ENCODE results near the gene ATP10B. TPM values are rescaled to one million over a fixed set of nuclear protein-coding genes. Genes with fewer than 3 reads are reported as not detected.

Gene ATP10B
- total and polyA plus RNA-seq, 10 of the 15 experiments (the other 5 are each of a cell fraction or from before 2014, with no cell fraction given): not detected

DNA sequence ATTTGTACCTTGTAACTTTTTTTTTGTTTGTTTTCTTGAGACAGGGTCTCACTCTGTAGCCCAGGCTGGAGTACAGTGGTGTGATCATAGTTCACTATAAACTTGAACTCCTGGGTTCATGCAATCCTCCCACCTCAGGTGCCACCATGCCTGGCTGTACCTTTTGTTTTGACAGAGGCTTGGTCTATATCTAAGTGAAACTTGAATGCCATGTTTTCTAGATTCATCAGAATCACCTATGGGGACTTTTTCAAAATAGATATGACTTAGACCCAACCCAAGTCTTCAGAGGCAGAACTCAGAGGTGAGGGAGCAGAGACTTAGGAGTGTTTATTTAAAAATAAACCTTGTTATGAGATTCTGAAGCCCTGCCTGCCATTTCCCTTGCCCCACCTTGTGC, 301.9 kb downstream of the ATP10B start:
- Histone ChIP-seq H3K9me3 (replicated peaks; ENCODE audit: control insufficient read depth, insufficient read depth, low read length) (no peaks in the 10 kb centered on the region; the same call in 2 of the 3 replicates), H3K4me1 (ENCODE audit: control insufficient read depth, insufficient read depth, low read length) (no peaks in the 10 kb centered on the region), H3K9ac (ENCODE audit: control insufficient read depth, insufficient read depth, low read length) (no peak overlapping the region), H4K20me1 (ENCODE audit: control insufficient read depth, insufficient read depth) (no peaks in the 10 kb centered on the region), H3K79me2 (ENCODE audit: control insufficient read depth, insufficient read depth, low read length) (no peaks in the 10 kb centered on the region), H3K4me2 (ENCODE audit: control insufficient read depth, insufficient read depth) (no peak overlapping the region), H2AFZ (ENCODE audit: control insufficient read depth, low read depth, low read length) (no peak overlapping the region), H3K27ac (ENCODE audit: control insufficient read depth, insufficient read depth) (no peak overlapping the region), H3K27me3 (replicated peaks in 1 of 2; ENCODE audit: control insufficient read depth in 2 of 2, insufficient read depth in 2 of 2, low read length in 1 of 2) (no peaks in the 10 kb centered on the region), H3K4me3 (no peak overlapping the region), H3K36me3 (ENCODE audit: control insufficient read depth in 2 of 2, insufficient read depth in 2 of 2, low read length in 1 of 2) (no peaks in the 10 kb centered on the region)
- in situ Hi-C loops (cut with MboI) (no loop called here), intact Hi-C loops (cut with micrococcal nuclease; ENCODE audit: unreplicated experiment) (no loop called here)
- ChIA-PET CTCF (no interaction called here), RAD21 (ENCODE audit: unreplicated experiment) (no interaction called here), POLR2A (no interaction called here), SMC1A (ENCODE audit: uncharacterized antibody, unreplicated experiment) (no interaction called here)
- DNase-seq (ENCODE audit: low read depth, low spot score): no peak
- TF ChIP-seq, protein P1, sequence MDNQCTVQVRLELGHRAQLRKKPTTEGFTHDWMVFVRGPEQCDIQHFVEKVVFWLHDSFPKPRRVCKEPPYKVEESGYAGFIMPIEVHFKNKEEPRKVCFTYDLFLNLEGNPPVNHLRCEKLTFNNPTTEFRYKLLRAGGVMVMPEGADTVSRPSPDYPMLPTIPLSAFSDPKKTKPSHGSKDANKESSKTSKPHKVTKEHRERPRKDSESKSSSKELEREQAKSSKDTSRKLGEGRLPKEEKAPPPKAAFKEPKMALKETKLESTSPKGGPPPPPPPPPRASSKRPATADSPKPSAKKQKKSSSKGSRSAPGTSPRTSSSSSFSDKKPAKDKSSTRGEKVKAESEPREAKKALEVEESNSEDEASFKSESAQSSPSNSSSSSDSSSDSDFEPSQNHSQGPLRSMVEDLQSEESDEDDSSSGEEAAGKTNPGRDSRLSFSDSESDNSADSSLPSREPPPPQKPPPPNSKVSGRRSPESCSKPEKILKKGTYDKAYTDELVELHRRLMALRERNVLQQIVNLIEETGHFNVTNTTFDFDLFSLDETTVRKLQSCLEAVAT (IDR thresholded peaks at IDR 0.05): no peak
- no peak for TF ChIP-seq NR2F1 (conservative IDR thresholded peaks at IDR 0.05)
- TF ChIP-seq, protein P2, sequence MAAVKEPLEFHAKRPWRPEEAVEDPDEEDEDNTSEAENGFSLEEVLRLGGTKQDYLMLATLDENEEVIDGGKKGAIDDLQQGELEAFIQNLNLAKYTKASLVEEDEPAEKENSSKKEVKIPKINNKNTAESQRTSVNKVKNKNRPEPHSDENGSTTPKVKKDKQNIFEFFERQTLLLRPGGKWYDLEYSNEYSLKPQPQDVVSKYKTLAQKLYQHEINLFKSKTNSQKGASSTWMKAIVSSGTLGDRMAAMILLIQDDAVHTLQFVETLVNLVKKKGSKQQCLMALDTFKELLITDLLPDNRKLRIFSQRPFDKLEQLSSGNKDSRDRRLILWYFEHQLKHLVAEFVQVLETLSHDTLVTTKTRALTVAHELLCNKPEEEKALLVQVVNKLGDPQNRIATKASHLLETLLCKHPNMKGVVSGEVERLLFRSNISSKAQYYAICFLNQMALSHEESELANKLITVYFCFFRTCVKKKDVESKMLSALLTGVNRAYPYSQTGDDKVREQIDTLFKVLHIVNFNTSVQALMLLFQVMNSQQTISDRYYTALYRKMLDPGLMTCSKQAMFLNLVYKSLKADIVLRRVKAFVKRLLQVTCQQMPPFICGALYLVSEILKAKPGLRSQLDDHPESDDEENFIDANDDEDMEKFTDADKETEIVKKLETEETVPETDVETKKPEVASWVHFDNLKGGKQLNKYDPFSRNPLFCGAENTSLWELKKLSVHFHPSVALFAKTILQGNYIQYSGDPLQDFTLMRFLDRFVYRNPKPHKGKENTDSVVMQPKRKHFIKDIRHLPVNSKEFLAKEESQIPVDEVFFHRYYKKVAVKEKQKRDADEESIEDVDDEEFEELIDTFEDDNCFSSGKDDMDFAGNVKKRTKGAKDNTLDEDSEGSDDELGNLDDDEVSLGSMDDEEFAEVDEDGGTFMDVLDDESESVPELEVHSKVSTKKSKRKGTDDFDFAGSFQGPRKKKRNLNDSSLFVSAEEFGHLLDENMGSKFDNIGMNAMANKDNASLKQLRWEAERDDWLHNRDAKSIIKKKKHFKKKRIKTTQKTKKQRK (IDR thresholded peaks at IDR 0.05; ENCODE audit: low read depth, low read length): no peak
- no peak for TF ChIP-seq LARP7 (IDR thresholded peaks at IDR 0.05)
- no peak for TF ChIP-seq KAT2A (conservative IDR thresholded peaks at IDR 0.05; ENCODE audit: control insufficient read depth, low read depth, low read length)
- no peak for TF ChIP-seq ZNF384 (IDR thresholded peaks at IDR 0.05; ENCODE audit: borderline replicate concordance, low read depth, low read length)
- no peak for TF ChIP-seq ZNF622 (IDR thresholded peaks at IDR 0.05)
- TF ChIP-seq NFYA (IDR thresholded peaks at IDR 0.05; ENCODE audit: borderline replicate concordance, low read depth, low read length): no peak
- TF ChIP-seq, protein P3, sequence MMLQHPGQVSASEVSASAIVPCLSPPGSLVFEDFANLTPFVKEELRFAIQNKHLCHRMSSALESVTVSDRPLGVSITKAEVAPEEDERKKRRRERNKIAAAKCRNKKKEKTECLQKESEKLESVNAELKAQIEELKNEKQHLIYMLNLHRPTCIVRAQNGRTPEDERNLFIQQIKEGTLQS (IDR thresholded peaks at IDR 0.05; ENCODE audit: borderline replicate concordance, extremely low read depth, low read depth, low read length): no peak
- TF ChIP-seq NR2C2 (IDR thresholded peaks at IDR 0.05; ENCODE audit: borderline replicate concordance, control insufficient read depth, insufficient read length, low read depth): no peak
- TF ChIP-seq, protein P4, sequence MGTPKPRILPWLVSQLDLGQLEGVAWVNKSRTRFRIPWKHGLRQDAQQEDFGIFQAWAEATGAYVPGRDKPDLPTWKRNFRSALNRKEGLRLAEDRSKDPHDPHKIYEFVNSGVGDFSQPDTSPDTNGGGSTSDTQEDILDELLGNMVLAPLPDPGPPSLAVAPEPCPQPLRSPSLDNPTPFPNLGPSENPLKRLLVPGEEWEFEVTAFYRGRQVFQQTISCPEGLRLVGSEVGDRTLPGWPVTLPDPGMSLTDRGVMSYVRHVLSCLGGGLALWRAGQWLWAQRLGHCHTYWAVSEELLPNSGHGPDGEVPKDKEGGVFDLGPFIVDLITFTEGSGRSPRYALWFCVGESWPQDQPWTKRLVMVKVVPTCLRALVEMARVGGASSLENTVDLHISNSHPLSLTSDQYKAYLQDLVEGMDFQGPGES (IDR thresholded peaks at IDR 0.05): no peak
- TF ChIP-seq TCF3 (IDR thresholded peaks at IDR 0.05; ENCODE audit: borderline replicate concordance, insufficient read depth, low read depth, low read length): no peak
- FAIRE-seq: no peak
- ATAC-seq: no peak
- no TSS peak for BruUV-seq (replicated peaks)

Data from GM12878 (cell line).